HG03354 (cell line): ENCODE data around the gene RHBDD3.

Experiments used
- ATAC-seq: cut with Tn5 transposase; IDR thresholded peaks from one replicate; pipeline ENCODE4 v1.9.1; 2021; ENCODE audit warnings: mild to moderate bottlenecking; ENCODE audit not compliant: unreplicated experiment, poor library complexity, severe bottlenecking

Gene RHBDD3

GRCh38 chr22:29270475-29271271, 2.9 kb upstream of the RHBDD3 start:
- ATAC-seq: no peak

DNA sequence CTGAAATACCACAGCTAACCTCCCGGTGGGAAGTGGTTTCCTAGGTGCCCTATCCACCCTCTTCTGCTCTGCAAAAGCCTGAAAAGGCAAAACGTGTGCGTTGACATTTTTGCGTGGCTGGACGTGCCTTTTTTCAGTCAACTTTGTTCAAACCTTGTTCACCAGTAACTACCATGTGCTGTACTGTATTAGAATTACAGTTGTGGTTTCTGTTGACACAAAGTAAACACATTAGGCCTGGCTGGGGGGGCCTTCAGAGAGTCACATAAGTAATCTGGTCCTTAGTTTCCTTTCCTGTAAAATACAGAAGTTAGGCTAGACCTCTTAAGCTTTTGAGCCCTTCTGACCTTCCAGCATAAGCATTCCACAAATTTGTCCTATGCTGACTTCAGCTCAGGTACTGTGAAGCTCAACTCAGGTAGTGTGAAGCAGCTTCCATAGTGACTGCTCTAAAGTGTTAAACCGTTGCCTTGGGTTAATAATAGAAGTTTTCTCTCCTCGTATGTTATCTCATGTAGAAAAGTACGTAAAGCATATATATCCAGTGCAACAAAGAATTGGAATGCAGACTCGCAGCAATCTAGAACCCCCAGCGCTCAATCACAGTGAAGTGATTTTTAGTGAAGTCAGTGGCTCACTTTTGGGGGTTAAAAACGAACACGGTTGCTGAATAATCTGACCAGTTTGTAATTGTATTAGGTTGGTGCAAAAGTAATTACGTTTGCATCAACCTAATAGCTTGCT, 2.1 kb upstream of the RHBDD3 start:
- ATAC-seq: no peak

- ATAC-seq: no peak
Observed at GRCh38 chr22:29269230-29269604, 1.4 kb upstream of the RHBDD3 start.

GRCh38 chr22:29268511-29269229, 889 bp upstream of the RHBDD3 start:
- ATAC-seq: peak; percentile 24

DNA sequence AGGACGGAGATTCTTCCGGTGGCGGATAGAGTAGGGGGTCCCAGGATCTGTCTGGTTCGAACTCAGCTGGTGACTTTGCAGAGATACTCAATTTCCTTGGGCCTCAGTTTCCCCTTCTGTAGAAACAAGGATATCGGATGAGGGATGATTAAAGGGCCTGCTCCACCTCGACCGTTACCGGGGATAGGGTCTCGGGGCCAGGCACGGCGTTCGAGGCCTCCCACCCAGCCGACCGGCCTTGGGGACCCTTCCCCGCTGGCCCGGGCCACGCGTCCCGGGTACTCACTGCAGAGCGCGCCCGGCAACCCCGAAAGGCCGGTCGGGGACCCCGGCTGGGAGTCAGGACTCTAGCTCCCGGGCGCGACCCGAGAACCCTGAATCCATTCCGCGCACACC, 321 bp downstream of the RHBDD3 start:
- ATAC-seq: no peak

DNA sequence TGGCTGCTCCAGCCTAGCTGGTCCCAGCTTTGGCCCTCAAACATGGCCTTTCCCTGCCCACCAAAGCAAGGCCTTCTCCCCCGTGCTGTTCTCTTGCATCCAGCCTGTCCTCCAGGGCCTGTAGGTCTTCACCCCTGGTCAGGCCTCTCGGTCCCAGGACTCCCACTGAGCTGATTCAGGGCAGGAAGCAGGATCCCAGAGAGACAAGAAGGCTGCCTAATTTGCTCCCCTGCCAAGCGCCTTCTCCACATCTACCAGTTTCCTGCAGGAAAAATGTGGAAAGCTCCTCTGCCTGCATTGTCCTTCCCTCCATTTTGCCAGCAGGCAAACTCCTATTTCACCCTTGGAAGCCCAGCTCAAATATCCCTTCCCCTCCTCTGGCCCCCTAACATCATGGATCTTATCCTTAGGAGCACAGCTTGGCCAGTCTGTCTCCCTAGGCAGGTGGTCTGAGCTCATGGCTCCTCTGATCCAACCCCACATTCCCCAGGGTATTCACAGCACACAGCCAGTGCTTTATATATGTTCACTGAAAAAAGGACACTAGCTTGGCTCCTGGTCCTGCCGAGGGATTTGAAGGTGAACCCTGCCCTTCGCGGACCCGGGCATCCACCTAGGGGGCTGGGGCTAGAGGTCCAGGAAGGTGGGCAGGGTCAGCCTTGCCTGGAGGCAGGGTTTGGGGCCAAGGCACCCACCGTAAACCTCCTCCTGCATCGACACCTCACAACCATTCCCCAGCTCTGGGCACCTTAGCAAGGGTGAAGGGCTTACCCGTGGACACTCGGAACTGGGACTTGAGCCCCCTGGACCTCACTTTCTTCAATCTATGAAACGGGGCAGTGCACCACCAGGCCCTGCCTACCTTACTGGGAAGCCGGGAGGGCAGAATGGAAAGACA, 968 bp downstream of the RHBDD3 start:
- ATAC-seq: no peak

DNA sequence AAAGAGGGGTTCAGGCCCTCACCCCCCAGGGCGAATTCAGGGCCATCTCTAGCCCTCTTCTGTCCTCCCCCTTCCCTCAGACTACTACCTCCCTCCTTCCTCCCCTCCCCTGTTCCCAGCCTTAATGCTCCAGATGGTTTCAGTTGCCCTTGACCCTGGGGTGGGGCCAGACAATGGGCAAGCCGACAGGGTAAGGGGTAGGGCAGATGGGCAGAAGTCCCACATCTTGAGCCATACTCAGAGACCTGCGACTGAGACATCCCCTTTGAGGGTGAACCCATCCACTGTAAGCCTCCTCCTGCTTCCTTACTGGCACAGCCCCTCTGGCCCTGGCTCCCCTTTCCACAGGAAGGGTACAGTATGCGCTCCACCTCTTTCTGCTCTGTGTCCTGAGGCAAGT, 1.9 kb downstream of the RHBDD3 start:
- ATAC-seq: no peak

- no peak for ATAC-seq
Observed at GRCh38 chr22:29265305-29265704, 2.5 kb downstream of the RHBDD3 start.

GRCh38 chr22:29263791-29264276, 3.9 kb downstream of the RHBDD3 start:
- ATAC-seq: no peak

- no peak for ATAC-seq
Observed at GRCh38 chr22:29260601-29261315, 7.0 kb downstream of the RHBDD3 start.

DNA sequence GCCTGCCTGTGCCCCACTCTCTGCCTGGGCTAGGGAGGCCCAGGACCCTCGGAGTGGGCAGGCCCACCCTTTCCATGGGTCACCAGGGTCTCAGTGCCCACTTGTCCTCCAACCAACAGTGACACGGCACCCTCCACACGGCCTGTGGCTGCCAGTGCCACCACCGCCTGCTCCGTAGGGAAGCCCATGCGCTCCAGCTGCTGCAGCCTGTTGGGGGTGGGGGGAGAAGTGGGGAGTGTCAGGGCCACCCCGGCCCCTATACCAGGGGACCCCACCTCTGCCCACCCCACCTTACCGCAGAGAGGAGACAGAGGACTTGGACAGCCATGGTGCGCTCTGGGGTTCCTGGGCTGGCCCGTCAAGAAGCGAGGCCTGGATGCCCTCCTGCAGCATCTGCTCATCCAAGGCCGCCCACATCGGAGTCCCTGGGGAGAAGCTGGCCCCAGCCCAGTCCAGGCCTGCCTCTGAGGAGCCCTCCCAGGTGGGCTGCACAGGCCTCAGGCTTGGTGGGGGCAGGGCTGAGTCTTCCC, 7.7 kb downstream of the RHBDD3 start:
- no peak for ATAC-seq

GRCh38 chr22:29259253-29259899, 8.4 kb downstream of the RHBDD3 start:
- no peak for ATAC-seq

DNA sequence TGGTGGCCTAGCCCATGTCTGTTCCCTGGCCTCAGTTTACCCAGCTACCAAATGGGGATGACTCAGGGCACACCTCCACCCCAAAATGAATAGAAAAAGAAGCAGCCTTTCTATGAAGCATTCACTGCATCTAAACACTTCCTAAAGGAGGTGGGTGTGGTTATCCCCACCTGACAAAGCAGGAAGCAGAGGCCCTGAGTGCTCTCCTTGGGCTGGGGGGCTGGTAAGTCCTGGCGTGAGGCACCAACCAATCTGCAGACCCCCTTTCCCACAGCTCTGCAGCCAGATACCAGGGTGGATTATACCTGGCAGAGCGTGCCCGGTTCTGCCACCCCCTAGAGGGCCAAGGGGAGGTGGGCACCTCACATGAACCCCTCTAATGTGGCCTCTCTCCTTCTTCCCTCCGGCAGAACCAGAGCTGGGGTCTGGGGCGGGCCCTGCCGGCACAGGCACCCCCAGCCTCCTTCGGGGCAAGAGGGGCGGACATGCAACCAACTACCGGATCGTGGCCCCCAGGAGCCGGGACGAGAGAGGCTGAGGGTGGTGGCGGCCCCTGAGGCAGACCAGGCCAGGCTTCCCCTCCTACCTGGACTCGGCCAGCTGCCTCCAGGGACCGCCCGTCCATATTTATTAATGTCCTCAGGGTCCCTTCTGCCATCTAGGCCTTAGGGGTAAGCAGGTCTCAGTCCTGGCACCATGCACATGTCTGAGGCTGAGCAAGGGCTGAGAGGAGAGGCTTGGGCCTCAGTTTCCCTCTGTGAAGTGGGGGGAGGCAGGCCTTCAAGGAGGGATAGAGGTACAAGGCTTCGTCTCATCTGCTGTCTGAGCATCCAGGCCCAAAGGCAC, 9.2 kb downstream of the RHBDD3 start:
- no peak for ATAC-seq

- ATAC-seq: no peak
Observed at GRCh38 chr22:29257751-29258181, 10.0 kb downstream of the RHBDD3 start.

DNA sequence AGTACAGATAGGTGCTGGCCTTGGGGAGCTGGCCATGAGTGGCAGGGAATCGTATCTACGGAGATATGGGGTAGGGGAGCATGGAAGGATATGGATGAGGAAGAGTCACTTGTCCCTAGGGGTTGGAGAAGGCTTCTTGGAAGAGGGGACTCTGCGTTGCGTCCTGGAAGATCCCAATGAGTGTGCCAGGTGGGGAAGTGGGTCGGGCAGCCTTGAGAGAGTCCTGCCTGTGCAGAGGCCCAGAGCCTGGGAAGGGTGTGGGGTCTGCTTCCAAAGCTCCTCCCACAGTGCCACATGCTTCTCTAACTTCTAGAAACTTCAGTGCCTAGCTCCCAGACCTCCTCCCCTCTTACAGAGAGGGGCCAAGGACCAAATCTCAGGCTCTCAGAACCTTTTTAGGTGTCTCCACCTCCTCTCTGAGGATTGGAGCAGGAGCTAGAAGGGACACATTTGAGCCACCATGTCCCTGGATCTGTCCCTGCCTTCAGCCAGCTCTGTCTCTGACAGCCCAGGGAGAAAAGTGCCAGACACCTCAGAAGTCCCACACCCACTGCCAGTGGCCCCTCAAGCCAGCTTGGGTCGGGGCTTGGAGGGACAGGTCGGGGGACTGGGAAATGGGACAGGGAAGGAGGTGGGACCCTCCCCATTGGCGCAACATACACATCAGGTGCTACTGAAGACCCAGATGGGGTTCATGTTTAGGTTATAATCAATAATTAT, 11.0 kb downstream of the RHBDD3 start:
- ATAC-seq: no peak

DNA sequence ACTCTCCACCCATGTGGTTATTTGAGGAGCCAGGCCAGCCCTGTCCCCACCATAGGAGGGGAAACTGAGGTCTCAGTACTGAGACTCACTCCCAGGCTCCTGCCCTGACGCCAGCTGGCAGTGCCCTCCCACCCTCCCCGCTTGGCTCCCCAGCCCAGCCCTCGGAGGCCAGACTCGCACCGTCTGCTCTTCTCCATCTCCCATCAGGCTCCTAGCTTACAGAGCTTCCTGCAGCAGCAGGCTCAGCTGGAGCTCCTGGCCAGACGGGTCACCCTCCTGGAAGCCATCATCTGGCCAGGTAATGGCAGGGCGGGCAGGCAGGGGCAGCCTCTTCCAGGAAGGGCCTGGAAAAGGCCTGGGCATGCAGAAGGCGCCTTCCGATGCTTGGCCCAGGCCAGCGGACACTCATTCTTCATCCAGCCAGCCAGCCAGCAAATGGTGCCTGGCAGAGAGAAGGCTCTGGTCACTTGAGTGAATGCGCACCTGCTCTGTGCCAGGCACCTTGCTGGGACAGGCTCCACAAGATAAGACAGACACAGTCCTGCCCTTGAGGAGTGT, 12.6 kb downstream of the RHBDD3 start:
- no peak for ATAC-seq
